Neural cell (in vitro differentiated cells): ENCODE measurements around the gene RPP30. TPM values are rescaled to one million over a fixed set of nuclear protein-coding genes. Genes with fewer than 3 reads are reported as not detected.

Experiments used
- H2AFZ ChIP-seq: fragments of 200-600, 300-800 bp; sonication (generic), shearing (Covaris generic); 2 replicates; pipeline ENCODE4 v1.6.0; 2014; ENCODE audit warnings: low read depth, mild to moderate bottlenecking, antibody characterized with exemption, low read length, moderate library complexity
- H3F3A ChIP-seq: fragments of 200-600 bp; shearing (Covaris generic); 2 replicates; pipeline ENCODE4 v1.6.1; 2016; ENCODE audit warnings: mild to moderate bottlenecking, moderate library complexity, mixed read lengths, antibody characterized with exemption, low read length; ENCODE audit not compliant: insufficient read depth, poor library complexity, severe bottlenecking
- H3K27ac ChIP-seq: fragments of 200-600, 300-800 bp; sonication (generic), shearing (Covaris generic); 2 replicates; pipeline ENCODE4 v1.5.1; 2014; ENCODE audit warnings: mild to moderate bottlenecking, low read length, moderate library complexity
- H3K27me3 ChIP-seq: fragments of 300-800, 200-600 bp; sonication (generic), shearing (Covaris generic); 2 replicates; pipeline ENCODE4 v1.6.0; 2014; ENCODE audit warnings: mild to moderate bottlenecking, low read depth, low read length, moderate library complexity; ENCODE audit not compliant: insufficient read depth
- H3K36me3 ChIP-seq: fragments of 300-800, 200-600 bp; sonication (generic), shearing (Covaris generic); 2 replicates; pipeline ENCODE4 v1.5.1; 2014; ENCODE audit warnings: mild to moderate bottlenecking, antibody characterized with exemption, low read length, moderate library complexity; ENCODE audit not compliant: insufficient read depth
- H3K4me2 ChIP-seq: fragments of 300-800, 200-600 bp; sonication (generic), shearing (Covaris generic); 2 replicates; pipeline ENCODE4 v1.6.0; 2014; ENCODE audit warnings: mild to moderate bottlenecking, low read length
- H3K4me3 ChIP-seq: fragments of 300-800, 200-600 bp; sonication (generic), shearing (Covaris generic); 2 replicates; pipeline ENCODE4 v1.5.1; 2014; ENCODE audit warnings: mild to moderate bottlenecking, low read length, moderate library complexity
- H3K79me2 ChIP-seq: fragments of 200-600 bp; shearing (Covaris generic); replicated peaks from 2 replicates; pipeline ENCODE4 v1.6.0; 2014; ENCODE audit warnings: mild to moderate bottlenecking, low read length, moderate library complexity; ENCODE audit not compliant: insufficient read depth
- H3K9ac ChIP-seq: fragments of 300-800, 200-600 bp; sonication (generic), shearing (Covaris generic); 2 replicates; pipeline ENCODE4 v1.6.1; 2016; ENCODE audit warnings: mild to moderate bottlenecking, low read length, mixed read lengths
- H3K9me2 ChIP-seq: fragments of 200-600 bp; shearing (Covaris generic); 2 replicates; pipeline ENCODE4 v1.6.1; 2016; ENCODE audit warnings: mild to moderate bottlenecking, low read length, mixed read lengths; ENCODE audit not compliant: insufficient read depth
- H3K9me3 ChIP-seq: fragments of 200-600, 300-800 bp; sonication (generic), shearing (Covaris generic); 2 replicates; pipeline ENCODE4 v1.6.1; 2016; ENCODE audit warnings: mild to moderate bottlenecking, mixed run types, low read length, moderate library complexity, mixed read lengths
- H4K20me1 ChIP-seq: fragments of 200-600 bp; shearing (Covaris generic); 2 replicates; pipeline ENCODE4 v1.6.1; 2016; ENCODE audit warnings: mild to moderate bottlenecking, mixed run types; ENCODE audit not compliant: insufficient read depth
- EP300 ChIP-seq: fragments of 450-650 bp; conservative IDR thresholded peaks from 2 replicates; pipeline ENCODE4 v1.6.1; 2014; ENCODE audit warnings: antibody characterized with exemption, mild to moderate bottlenecking, moderate library complexity; ENCODE audit not compliant: poor library complexity, severe bottlenecking
- EZH2 ChIP-seq: fragments of 200-600, 300-800 bp; shearing (Covaris generic), sonication (generic); IDR thresholded peaks from 2 replicates; pipeline ENCODE4 v1.6.1; 2014; ENCODE audit warnings: antibody characterized with exemption, low read length, borderline replicate concordance, mild to moderate bottlenecking; ENCODE audit not compliant: insufficient read depth, poor library complexity, severe bottlenecking
- MXI1 ChIP-seq: fragments of 450-650 bp; conservative IDR thresholded peaks from 2 replicates; pipeline ENCODE4 v1.6.1; 2014; ENCODE audit warnings: antibody characterized with exemption, mild to moderate bottlenecking; ENCODE audit not compliant: poor library complexity, severe bottlenecking
- POLR2AphosphoS5 ChIP-seq: IDR thresholded peaks from 2 replicates; pipeline ENCODE4 v1.6.1; 2012
- RAD21 ChIP-seq: fragments of 450-650 bp; conservative IDR thresholded peaks from 2 replicates; pipeline ENCODE4 v1.6.1; 2014; ENCODE audit warnings: antibody characterized with exemption, mild to moderate bottlenecking, moderate library complexity
- REST ChIP-seq: IDR thresholded peaks from 2 replicates; pipeline ENCODE4 v1.6.1; 2012; ENCODE audit warnings: borderline replicate concordance
- SMC3 ChIP-seq: fragments of 450-650 bp; conservative IDR thresholded peaks from 2 replicates; pipeline ENCODE4 v1.6.1; 2014; ENCODE audit warnings: antibody characterized with exemption, mild to moderate bottlenecking, moderate library complexity; ENCODE audit not compliant: poor library complexity
- TAF1 ChIP-seq: IDR thresholded peaks from 2 replicates; pipeline ENCODE4 v1.6.1; 2012; ENCODE audit warnings: low read depth
- polyA plus RNA-seq: library from polyadenylated mRNA; depleted of rRNA; stranded (reverse); fragments of >200 nt; gene quantifications from 2 replicates; pipeline ENCODE4 v1.2.3, GENCODE V29; 2014
- TF ChIP-seq, protein P1 (sequence below): fragments of 450-650 bp; IDR thresholded peaks from 2 replicates; pipeline ENCODE4 v1.5.1; 2014; ENCODE audit warnings: antibody characterized with exemption, mild to moderate bottlenecking, moderate library complexity; ENCODE audit not compliant: poor library complexity, severe bottlenecking

RPP30 gene
- polyA plus RNA-seq, 1 donor from 2014 or later: 86.5 TPM

GRCh38 chr10:90927293-90927692, 55.5 kb downstream of the RPP30 start:
- no peaks in the 10 kb centered on the region for H3K79me2 ChIP-seq
- no peak overlapping the region for H3K4me3 ChIP-seq
- H4K20me1 ChIP-seq: no peaks in the 10 kb centered on the region
- no peak overlapping the region for H2AFZ ChIP-seq
- H3K4me2 ChIP-seq: no peak overlapping the region
- H3K27me3 ChIP-seq: no peaks in the 10 kb centered on the region
- no peak overlapping the region for H3K9ac ChIP-seq
- no peak overlapping the region for H3K27ac ChIP-seq
- H3K36me3 ChIP-seq: no peaks in the 10 kb centered on the region
- no peak for TF ChIP-seq TAF1
- TF ChIP-seq, protein P1, sequence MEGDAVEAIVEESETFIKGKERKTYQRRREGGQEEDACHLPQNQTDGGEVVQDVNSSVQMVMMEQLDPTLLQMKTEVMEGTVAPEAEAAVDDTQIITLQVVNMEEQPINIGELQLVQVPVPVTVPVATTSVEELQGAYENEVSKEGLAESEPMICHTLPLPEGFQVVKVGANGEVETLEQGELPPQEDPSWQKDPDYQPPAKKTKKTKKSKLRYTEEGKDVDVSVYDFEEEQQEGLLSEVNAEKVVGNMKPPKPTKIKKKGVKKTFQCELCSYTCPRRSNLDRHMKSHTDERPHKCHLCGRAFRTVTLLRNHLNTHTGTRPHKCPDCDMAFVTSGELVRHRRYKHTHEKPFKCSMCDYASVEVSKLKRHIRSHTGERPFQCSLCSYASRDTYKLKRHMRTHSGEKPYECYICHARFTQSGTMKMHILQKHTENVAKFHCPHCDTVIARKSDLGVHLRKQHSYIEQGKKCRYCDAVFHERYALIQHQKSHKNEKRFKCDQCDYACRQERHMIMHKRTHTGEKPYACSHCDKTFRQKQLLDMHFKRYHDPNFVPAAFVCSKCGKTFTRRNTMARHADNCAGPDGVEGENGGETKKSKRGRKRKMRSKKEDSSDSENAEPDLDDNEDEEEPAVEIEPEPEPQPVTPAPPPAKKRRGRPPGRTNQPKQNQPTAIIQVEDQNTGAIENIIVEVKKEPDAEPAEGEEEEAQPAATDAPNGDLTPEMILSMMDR: no peak
- no peak for TF ChIP-seq SMC3
- TF ChIP-seq RAD21: no peak
- TF ChIP-seq REST: no peak
- no peak for TF ChIP-seq EP300
- no peak for TF ChIP-seq POLR2AphosphoS5
- TF ChIP-seq MXI1: no peak
- no peak for TF ChIP-seq EZH2
- no peaks in the 10 kb centered on the region for H3K9me2 ChIP-seq
- H3F3A ChIP-seq: no peaks in the 10 kb centered on the region
- no peaks in the 10 kb centered on the region for H3K9me3 ChIP-seq

- Histone ChIP-seq H3F3A (no peaks in the 10 kb centered on the region), H3K36me3 (no peaks in the 10 kb centered on the region), H4K20me1 (no peaks in the 10 kb centered on the region), H3K9ac (no peak overlapping the region), H3K27ac (no peak overlapping the region), H3K4me3 (no peak overlapping the region), H2AFZ (no peak overlapping the region), H3K9me3 (no peaks in the 10 kb centered on the region), H3K27me3 (no peaks in the 10 kb centered on the region), H3K79me2 (no peaks in the 10 kb centered on the region), H3K9me2 (no peaks in the 10 kb centered on the region), H3K4me2 (no peak overlapping the region)
- no peak for TF ChIP-seq REST
- no peak for TF ChIP-seq EZH2
- no peak for TF ChIP-seq EP300
- TF ChIP-seq POLR2AphosphoS5: no peak
- no peak for TF ChIP-seq MXI1
- no peak for TF ChIP-seq TAF1
- no peak for TF ChIP-seq RAD21
- TF ChIP-seq, protein P1: no peak
- no peak for TF ChIP-seq SMC3
These were observed 57.4 kb downstream of the RPP30 start for GRCh38 chr10:90929179-90929578.
